HepG2 (cell line): ENCODE measurements around the gene CD180. TPM values are rescaled to one million over a fixed set of nuclear protein-coding genes. Genes with fewer than 3 reads are reported as not detected.

ENCODE experiments used
- ATAC-seq: fragments of 200-7000 bp; cut with Tn5 transposase; 3 replicates; pipeline ENCODE4 v1.9.1; 2020; ENCODE audit warnings: mild to moderate bottlenecking, moderate library complexity
- BruUV-seq: library from RNA; stranded (reverse); fragments of 400-500 nt; replicated peaks from 2 replicates; lab custom pipeline; 2021; lab: Mats Ljungman, UMichigan
- CTCF ChIA-PET: fragments of 300-600 bp; formaldehyde crosslinking; extraction: SDS; loops from one replicate; lab custom pipeline; 2021; ENCODE audit warnings: low total read pairs, inconsistent platforms, low intra/inter-chr PET ratio; lab: Yijun Ruan, JAX
- POLR2A ChIA-PET: fragments of 350-600 bp; sonication (Branson Sonifier 250); formaldehyde crosslinking; loops from one replicate; lab custom pipeline; 2020; ENCODE audit warnings: antibody characterized with exemption, inconsistent platforms; lab: Yijun Ruan, JAX
- DNase-seq: peaks from one replicate; pipeline ENCODE4 v3.0.0-alpha.2; 2015; ENCODE audit warnings: low spot score
- FAIRE-seq: peaks from 3 replicates; lab custom pipeline; 2011; peaks lifted over from hg19 to GRCh38; lab: Jason Lieb, UNC
- H2AFZ ChIP-seq: one replicate; pipeline ENCODE4 v1.6.1; 2011; ENCODE audit warnings: low read length, inconsistent platforms
- H3K27ac ChIP-seq: fragments of 300-600 bp; 3 replicates; pipeline ENCODE4 v1.8.0; 2011; ENCODE audit warnings: mixed run types, mild to moderate bottlenecking, mixed read lengths, low read length, inconsistent platforms; ENCODE audit not compliant: insufficient read depth; ENCODE audit errors: extremely low read length
- H3K27me3 ChIP-seq, 2 experiments: fragments of 200-600 bp in 1 of 2; 2 replicates in 1 of 2; 3 replicates in 1 of 2; pipeline versions ENCODE4 v1.6.0 to v1.8.0; 2011; ENCODE audit warnings: low read length in 2 of 2, mild to moderate bottlenecking in 2 of 2, moderate library complexity in 2 of 2, inconsistent platforms in 1 of 2; ENCODE audit not compliant: insufficient read depth in 2 of 2, control insufficient read depth in 1 of 2
- H3K36me3 ChIP-seq, 2 experiments: fragments of 200-600 bp in 1 of 2; replicated peaks in 1 of 2; 2 replicates in 1 of 2; 3 replicates in 1 of 2; pipeline versions ENCODE4 v1.5.1 to v1.8.0; 2011; ENCODE audit warnings: low read length in 2 of 2, inconsistent platforms in 1 of 2; ENCODE audit not compliant: insufficient read depth in 2 of 2, control insufficient read depth in 1 of 2
- H3K4me1 ChIP-seq: 2 replicates; pipeline ENCODE4 v1.5.1; 2012; ENCODE audit warnings: low read length, inconsistent platforms; ENCODE audit not compliant: insufficient read depth
- H3K4me2 ChIP-seq: 2 replicates; pipeline ENCODE4 v1.6.0; 2011; ENCODE audit warnings: low read depth, low read length, inconsistent platforms
- H3K4me3 ChIP-seq, 3 experiments: fragments of 200-600 bp in 1 of 3; sonication (generic), shearing (Covaris generic) in 1 of 3; replicated peaks in 1 of 3; 2 replicates each; pipeline ENCODE4 v1.5.1; 2011 to 2016; ENCODE audit warnings: low read length in 3 of 3, inconsistent platforms in 2 of 3, low read depth in 2 of 3, mild to moderate bottlenecking in 2 of 3, control low read depth in 1 of 3, mixed read lengths in 1 of 3; ENCODE audit not compliant: insufficient read depth in 1 of 3
- H3K79me2 ChIP-seq: one replicate; pipeline ENCODE4 v1.6.1; 2011; ENCODE audit warnings: low read length, inconsistent platforms; ENCODE audit not compliant: insufficient read depth
- H3K9ac ChIP-seq: 2 replicates; pipeline ENCODE4 v1.6.0; 2011; ENCODE audit warnings: mild to moderate bottlenecking, low read depth, low read length, inconsistent platforms; ENCODE audit not compliant: insufficient read depth
- H3K9me3 ChIP-seq: 2 replicates; pipeline ENCODE4 v1.5.1; 2012; ENCODE audit warnings: mild to moderate bottlenecking, low read length
- H4K20me1 ChIP-seq: 2 replicates; pipeline ENCODE4 v1.6.0; 2011; ENCODE audit warnings: inconsistent platforms, mild to moderate bottlenecking, low read length, moderate library complexity; ENCODE audit not compliant: insufficient read depth
- BHLHE40 ChIP-seq: IDR thresholded peaks from 2 replicates; pipeline ENCODE4 v1.6.1; 2011; ENCODE audit warnings: low read length, improper control_type of control experiment
- CBX2 ChIP-seq, 2 experiments: fragments of 200-600 bp in 1 of 2; sonication (generic); formaldehyde crosslinking in 1 of 2; IDR thresholded peaks; 2 replicates each; pipeline versions ENCODE4 v1.7.0 to v1.8.1; 2018 to 2022; ENCODE audit warnings: low read depth in 2 of 2, low read length in 1 of 2, mild to moderate bottlenecking in 1 of 2, missing genetic modification reagents in 1 of 2
- CREM ChIP-seq, 2 experiments: sonication (generic) in 1 of 2; formaldehyde crosslinking in 1 of 2; IDR thresholded peaks; 2 replicates each; pipeline versions ENCODE4 v1.4.0 to v1.6.1; 2016 to 2020; ENCODE audit warnings: antibody characterized with exemption in 1 of 2, mild to moderate bottlenecking in 1 of 2, missing genetic modification reagents in 1 of 2
- SAFB2 ChIP-seq: sonication (generic); formaldehyde crosslinking; IDR thresholded peaks from 2 replicates; pipeline ENCODE4 v1.5.1; 2020; ENCODE audit warnings: missing genetic modification reagents, low read depth, mild to moderate bottlenecking, borderline replicate concordance
- SIN3B ChIP-seq: fragments of 150-350 bp; IDR thresholded peaks from 2 replicates; pipeline ENCODE4 v1.6.1; 2014; ENCODE audit warnings: low read length
- TCF7L2 ChIP-seq: IDR thresholded peaks from 2 replicates; pipeline ENCODE4 v1.6.1; 2011; ENCODE audit warnings: mild to moderate bottlenecking, low read depth, low read length, moderate library complexity
- ZFP90 ChIP-seq: sonication (generic); formaldehyde crosslinking; IDR thresholded peaks from 2 replicates; pipeline ENCODE4 v1.8.0; 2022; ENCODE audit warnings: missing genetic modification reagents, mild to moderate bottlenecking, inconsistent platforms, borderline replicate concordance
- ZNF260 ChIP-seq: sonication (generic); formaldehyde crosslinking; IDR thresholded peaks from 2 replicates; pipeline ENCODE4 v1.4.0; 2020; ENCODE audit warnings: missing genetic modification reagents, low read depth, mild to moderate bottlenecking, borderline replicate concordance
- ZNF468 ChIP-seq: sonication (generic); formaldehyde crosslinking; IDR thresholded peaks from 2 replicates; pipeline ENCODE4 v1.8.0; 2022; ENCODE audit warnings: mild to moderate bottlenecking, moderate library complexity, missing genetic modification reagents
- whole genome bisulfite sequencing: methylation state at CpG from one replicate; pipeline ENCODE4 v1.1.6; 2017; ENCODE audit warnings: low lambda C conversion rate; 5-methylcytosine and 5-hydroxymethylcytosine counted together
- in situ Hi-C: cut with HindIII; loops from 2 replicates; pipeline ENCODE4 v1.10.0; 2017; ENCODE audit warnings: low pct_unique_long_range_greater_than_20kb; ENCODE audit not compliant: extremely low pct_ligation_motif_present
- intact Hi-C: fragments of 100-400 bp; cut with micrococcal nuclease; formaldehyde crosslinking; loops from one replicate; pipeline ENCODE4 v1.10.0; 2022; ENCODE audit not compliant: unreplicated experiment
- polyA plus RNA-seq, 8 experiments: library from polyadenylated mRNA; depleted of rRNA in 3 of 8; stranded (reverse) in 7 of 8; unstranded in 1 of 8; fragments of >200 nt; fragmentation: Illumina TruSeq in 4 of 8; extraction: Trizol in 4 of 8; gene quantifications; 2 replicates each; pipeline versions ENCODE4 v1.2.1 to v1.2.3, GENCODE V29; 2011 to 2016; ENCODE audit warnings: low read depth in 4 of 8, missing spikeins in 1 of 8, mixed read lengths in 1 of 8; ENCODE audit not compliant: insufficient read depth in 1 of 8
- total RNA-seq, 5 experiments: library from RNA; depleted of rRNA; stranded (reverse); fragments of >200 nt; fragmentation: Illumina TruSeq; extraction: Trizol; gene quantifications; 2 replicates each; pipeline ENCODE4 v1.2.3, GENCODE V29; 2016; ENCODE audit warnings: low read depth in 1 of 5
- TF ChIP-seq, protein P1 (sequence below): sonication (generic); formaldehyde crosslinking; IDR thresholded peaks from 2 replicates; pipeline ENCODE4 v1.5.0; 2020; ENCODE audit warnings: mild to moderate bottlenecking, missing genetic modification reagents
- TF ChIP-seq, protein P2 (sequence below): sonication (generic); formaldehyde crosslinking; IDR thresholded peaks from 2 replicates; pipeline ENCODE4 v1.4.0; 2020; ENCODE audit warnings: missing genetic modification reagents, borderline replicate concordance
- TF ChIP-seq, protein P3 (sequence below): fragments of 450-650 bp; IDR thresholded peaks from 2 replicates; pipeline ENCODE4 v1.6.1; 2017; ENCODE audit warnings: mild to moderate bottlenecking

Gene CD180
- total and polyA plus RNA-seq, 2 of the 13 experiments (the other 11 are each of a cell fraction or from before 2014, with no cell fraction given) = not detected

DNA sequence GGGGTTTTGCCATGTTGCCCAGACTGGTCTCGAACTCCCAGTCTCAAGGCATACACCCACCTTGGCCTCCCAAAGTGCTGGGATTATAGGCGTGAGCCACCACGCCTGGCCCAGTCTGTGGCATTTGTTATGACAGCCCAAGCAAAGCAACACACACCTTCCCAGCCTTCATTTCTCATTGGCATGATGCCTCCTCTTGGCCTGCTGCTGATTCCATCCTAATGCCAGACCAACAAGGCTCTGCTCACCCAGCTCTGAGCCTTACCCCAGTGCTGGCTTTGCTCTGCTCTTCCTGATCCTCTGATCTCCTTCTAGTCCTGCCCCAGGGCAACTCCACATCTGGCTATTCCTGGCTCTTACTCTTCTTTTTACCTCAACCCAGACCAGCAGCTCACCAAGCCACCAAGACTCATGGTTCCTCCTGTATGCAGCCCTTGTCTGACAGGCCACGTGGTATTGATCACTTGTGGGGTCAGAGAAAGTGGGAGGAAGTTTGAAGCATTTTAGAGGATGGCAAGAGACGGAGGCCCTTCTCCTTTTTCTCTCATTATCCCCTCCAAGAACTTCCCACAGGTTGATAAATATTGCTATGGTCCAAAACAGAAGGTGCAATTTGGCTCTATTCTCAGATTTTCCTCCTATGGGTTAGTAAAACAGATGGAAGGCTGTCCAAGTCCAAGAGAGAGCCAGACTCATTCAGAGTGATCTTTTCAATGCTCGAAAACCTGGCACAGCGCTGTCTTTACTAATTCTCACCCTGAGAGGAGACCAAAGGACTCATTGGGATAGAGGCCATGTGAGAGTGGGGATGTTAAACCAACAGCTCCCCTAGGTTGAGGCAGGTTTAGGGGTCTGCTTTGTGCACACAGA lies 958 bp downstream of the CD180 start:
- Histone ChIP-seq H3K27me3 (no peaks in the 10 kb centered on the region), H3K4me3 (no peak overlapping the region), H3K4me1 (no peaks in the 10 kb centered on the region), H3K9me3 (no peaks in the 10 kb centered on the region), H2AFZ (no peak overlapping the region), H3K4me2 (no peak overlapping the region), H3K27ac (no peak overlapping the region), H3K79me2 (no peaks in the 10 kb centered on the region), H3K36me3 (no peaks in the 10 kb centered on the region), H3K9ac (no peak overlapping the region), H4K20me1 (no peaks in the 10 kb centered on the region)
- ATAC-seq = no peak
- ChIA-PET CTCF (no interaction called here), POLR2A (no interaction called here)
- FAIRE-seq = no peak
- in situ Hi-C loops (no loop called here), intact Hi-C loops (no loop called here)
- no TSS peak for BruUV-seq
- TF ChIP-seq TCF7L2 = no peak
- no peak for TF ChIP-seq CBX2 (IDR thresholded peaks at IDR 0.05; ENCODE audit: low read depth, low read length)
- TF ChIP-seq CBX2 (CRISPR knock-in tag; IDR thresholded peaks at IDR 0.05; ENCODE audit: low read depth) = no peak
- no peak for TF ChIP-seq ZNF260 (CRISPR knock-in tag)
- TF ChIP-seq, protein P1, sequence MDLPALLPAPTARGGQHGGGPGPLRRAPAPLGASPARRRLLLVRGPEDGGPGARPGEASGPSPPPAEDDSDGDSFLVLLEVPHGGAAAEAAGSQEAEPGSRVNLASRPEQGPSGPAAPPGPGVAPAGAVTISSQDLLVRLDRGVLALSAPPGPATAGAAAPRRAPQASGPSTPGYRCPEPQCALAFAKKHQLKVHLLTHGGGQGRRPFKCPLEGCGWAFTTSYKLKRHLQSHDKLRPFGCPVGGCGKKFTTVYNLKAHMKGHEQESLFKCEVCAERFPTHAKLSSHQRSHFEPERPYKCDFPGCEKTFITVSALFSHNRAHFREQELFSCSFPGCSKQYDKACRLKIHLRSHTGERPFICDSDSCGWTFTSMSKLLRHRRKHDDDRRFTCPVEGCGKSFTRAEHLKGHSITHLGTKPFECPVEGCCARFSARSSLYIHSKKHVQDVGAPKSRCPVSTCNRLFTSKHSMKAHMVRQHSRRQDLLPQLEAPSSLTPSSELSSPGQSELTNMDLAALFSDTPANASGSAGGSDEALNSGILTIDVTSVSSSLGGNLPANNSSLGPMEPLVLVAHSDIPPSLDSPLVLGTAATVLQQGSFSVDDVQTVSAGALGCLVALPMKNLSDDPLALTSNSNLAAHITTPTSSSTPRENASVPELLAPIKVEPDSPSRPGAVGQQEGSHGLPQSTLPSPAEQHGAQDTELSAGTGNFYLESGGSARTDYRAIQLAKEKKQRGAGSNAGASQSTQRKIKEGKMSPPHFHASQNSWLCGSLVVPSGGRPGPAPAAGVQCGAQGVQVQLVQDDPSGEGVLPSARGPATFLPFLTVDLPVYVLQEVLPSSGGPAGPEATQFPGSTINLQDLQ (CRISPR knock-in tag) = no peak
- no peak for TF ChIP-seq ZFP90
- no peak for TF ChIP-seq BHLHE40
- no peak for TF ChIP-seq CREM (IDR thresholded peaks at IDR 0.05)
- no peak for TF ChIP-seq CREM (CRISPR knock-in tag; IDR thresholded peaks at IDR 0.05)
- TF ChIP-seq, protein P2, sequence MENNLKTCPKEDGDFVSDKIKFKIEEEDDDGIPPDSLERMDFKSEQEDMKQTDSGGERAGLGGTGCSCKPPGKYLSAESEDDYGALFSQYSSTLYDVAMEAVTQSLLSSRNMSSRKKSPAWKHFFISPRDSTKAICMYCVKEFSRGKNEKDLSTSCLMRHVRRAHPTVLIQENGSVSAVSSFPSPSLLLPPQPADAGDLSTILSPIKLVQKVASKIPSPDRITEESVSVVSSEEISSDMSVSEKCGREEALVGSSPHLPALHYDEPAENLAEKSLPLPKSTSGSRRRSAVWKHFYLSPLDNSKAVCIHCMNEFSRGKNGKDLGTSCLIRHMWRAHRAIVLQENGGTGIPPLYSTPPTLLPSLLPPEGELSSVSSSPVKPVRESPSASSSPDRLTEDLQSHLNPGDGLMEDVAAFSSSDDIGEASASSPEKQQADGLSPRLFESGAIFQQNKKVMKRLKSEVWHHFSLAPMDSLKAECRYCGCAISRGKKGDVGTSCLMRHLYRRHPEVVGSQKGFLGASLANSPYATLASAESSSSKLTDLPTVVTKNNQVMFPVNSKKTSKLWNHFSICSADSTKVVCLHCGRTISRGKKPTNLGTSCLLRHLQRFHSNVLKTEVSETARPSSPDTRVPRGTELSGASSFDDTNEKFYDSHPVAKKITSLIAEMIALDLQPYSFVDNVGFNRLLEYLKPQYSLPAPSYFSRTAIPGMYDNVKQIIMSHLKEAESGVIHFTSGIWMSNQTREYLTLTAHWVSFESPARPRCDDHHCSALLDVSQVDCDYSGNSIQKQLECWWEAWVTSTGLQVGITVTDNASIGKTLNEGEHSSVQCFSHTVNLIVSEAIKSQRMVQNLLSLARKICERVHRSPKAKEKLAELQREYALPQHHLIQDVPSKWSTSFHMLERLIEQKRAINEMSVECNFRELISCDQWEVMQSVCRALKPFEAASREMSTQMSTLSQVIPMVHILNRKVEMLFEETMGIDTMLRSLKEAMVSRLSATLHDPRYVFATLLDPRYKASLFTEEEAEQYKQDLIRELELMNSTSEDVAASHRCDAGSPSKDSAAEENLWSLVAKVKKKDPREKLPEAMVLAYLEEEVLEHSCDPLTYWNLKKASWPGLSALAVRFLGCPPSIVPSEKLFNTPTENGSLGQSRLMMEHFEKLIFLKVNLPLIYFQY (CRISPR knock-in tag) = no peak
- no peak for TF ChIP-seq SAFB2 (CRISPR knock-in tag)
- no peak for TF ChIP-seq ZNF468 (CRISPR knock-in tag)
- TF ChIP-seq SIN3B = no peak
- TF ChIP-seq, protein P3, sequence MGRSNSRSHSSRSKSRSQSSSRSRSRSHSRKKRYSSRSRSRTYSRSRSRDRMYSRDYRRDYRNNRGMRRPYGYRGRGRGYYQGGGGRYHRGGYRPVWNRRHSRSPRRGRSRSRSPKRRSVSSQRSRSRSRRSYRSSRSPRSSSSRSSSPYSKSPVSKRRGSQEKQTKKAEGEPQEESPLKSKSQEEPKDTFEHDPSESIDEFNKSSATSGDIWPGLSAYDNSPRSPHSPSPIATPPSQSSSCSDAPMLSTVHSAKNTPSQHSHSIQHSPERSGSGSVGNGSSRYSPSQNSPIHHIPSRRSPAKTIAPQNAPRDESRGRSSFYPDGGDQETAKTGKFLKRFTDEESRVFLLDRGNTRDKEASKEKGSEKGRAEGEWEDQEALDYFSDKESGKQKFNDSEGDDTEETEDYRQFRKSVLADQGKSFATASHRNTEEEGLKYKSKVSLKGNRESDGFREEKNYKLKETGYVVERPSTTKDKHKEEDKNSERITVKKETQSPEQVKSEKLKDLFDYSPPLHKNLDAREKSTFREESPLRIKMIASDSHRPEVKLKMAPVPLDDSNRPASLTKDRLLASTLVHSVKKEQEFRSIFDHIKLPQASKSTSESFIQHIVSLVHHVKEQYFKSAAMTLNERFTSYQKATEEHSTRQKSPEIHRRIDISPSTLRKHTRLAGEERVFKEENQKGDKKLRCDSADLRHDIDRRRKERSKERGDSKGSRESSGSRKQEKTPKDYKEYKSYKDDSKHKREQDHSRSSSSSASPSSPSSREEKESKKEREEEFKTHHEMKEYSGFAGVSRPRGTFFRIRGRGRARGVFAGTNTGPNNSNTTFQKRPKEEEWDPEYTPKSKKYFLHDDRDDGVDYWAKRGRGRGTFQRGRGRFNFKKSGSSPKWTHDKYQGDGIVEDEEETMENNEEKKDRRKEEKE = no peak
- WGBS = 30% methylated on average over 6 of the region's 7 CpGs
- DNase-seq = no peak
